ENCODE data around the gene LAMTOR1.

The LAMTOR1 gene

GRCh38 chr11:72084076-72084475, 19.0 kb downstream of the LAMTOR1 start:
- in situ Hi-C loops (cut with HindIII; ENCODE audit: low sequenced_read_pairs) = no loop called here
- H3K4me3 ChIP-seq (ENCODE audit: low read depth, low read length) = no peak overlapping the region
- no peak for DNase-seq (ENCODE audit: low read depth)
- no peak for TF ChIP-seq CTCF (IDR thresholded peaks at IDR 0.05; ENCODE audit: low read depth, low read length, missing control alignments)

- TF ChIP-seq CTCF (IDR thresholded peaks at IDR 0.05; ENCODE audit: low read depth, low read length, missing control alignments) = no peak
- in situ Hi-C loops (cut with HindIII; ENCODE audit: low sequenced_read_pairs) = no loop called here
- no peak overlapping the region for H3K4me3 ChIP-seq (ENCODE audit: low read depth, low read length)
- DNase-seq (ENCODE audit: low read depth) = no peak
These were observed 19.7 kb downstream of the LAMTOR1 start for GRCh38 chr11:72083414-72083813.

DNA sequence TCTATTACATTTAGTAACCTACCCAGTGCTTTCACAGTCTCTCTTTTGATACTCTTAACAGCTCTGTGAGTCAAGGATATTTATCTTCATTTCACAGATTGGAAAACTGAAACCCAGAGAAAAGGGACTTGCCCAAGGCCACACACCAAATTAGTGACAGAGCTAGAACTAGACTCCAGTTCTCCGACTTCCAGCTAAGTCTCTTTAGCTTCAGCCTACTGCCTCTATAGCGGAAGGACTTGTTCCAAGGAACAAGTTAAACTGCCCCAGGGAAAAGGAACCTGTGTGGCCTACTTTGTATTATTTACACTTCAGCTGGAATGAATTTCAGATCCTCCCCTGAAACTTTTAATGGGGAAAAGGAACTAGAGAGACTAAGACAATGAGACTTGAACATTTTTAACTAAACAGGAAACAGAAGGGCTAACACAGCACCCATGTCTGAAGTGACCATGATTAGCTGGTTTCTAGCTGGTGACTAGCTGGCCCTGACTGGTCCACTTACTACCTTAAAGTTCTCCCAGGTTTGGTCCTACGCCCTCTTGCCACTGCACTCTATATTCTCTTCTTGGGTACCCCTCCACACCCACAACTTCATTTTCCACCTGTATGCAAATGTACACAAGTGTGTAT, 21.2 kb downstream of the LAMTOR1 start:
- H3K4me3 ChIP-seq (ENCODE audit: low read depth, low read length) = no peak overlapping the region
- in situ Hi-C loops (cut with HindIII; ENCODE audit: low sequenced_read_pairs) = no loop called here
- no peak for TF ChIP-seq CTCF (IDR thresholded peaks at IDR 0.05; ENCODE audit: low read depth, low read length, missing control alignments)
- DNase-seq (ENCODE audit: low read depth) = no peak

GRCh38 chr11:72081184-72081644, 21.9 kb downstream of the LAMTOR1 start:
- peak overlapping the region; percentile 74 for H3K4me3 ChIP-seq (ENCODE audit: low read depth, low read length)
- DNase-seq (ENCODE audit: low read depth) = no peak
- in situ Hi-C loops (cut with HindIII; ENCODE audit: low sequenced_read_pairs) = no loop called here
- no peak for TF ChIP-seq CTCF (IDR thresholded peaks at IDR 0.05; ENCODE audit: low read depth, low read length, missing control alignments)

GRCh38 chr11:72080326-72081183, 22.5 kb downstream of the LAMTOR1 start, which contains the start of the genes LRRC51 and NUMA1:
Gene LRRC51, plus strand, starts transcription at chr11:72080850. Its CDS starts 8,234 bp downstream, at chr11:72089084.
Gene NUMA1, minus strand, starts transcription at chr11:72080542. Its CDS starts 44,599 bp downstream, at chr11:72035943.
- in situ Hi-C loops (cut with HindIII; ENCODE audit: low sequenced_read_pairs) = no loop called here
- DNase-seq (ENCODE audit: low read depth) = peak; percentile 100
- TF ChIP-seq CTCF (IDR thresholded peaks at IDR 0.05; ENCODE audit: low read depth, low read length, missing control alignments) = no peak
- H3K4me3 ChIP-seq (ENCODE audit: low read depth, low read length) = peak within 1 kb of the TSS; percentile 74

DNA sequence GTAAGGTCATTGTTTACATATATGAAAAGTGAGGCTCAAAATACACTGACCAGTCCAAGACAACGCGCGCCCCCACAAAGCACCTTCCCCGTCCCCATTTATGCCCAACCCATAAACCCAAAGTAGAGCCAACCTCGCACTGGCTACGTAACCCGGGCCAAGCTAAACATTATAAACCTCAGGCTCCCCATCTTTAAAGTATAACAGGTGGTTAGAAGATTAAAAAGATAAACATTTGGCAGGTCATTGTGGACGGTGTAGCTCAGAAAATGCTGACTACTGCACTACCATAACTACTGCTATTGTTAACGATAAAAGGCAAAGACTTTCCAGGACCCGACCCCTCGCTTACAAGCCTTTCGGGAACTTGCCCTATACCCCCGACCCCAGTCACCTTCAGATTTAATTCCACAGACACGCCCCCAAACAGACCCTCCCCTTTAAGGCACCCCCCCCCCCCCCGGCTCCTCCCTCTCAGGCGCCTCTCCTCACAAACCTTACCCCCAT, 23.2 kb downstream of the LAMTOR1 start:
- in situ Hi-C loops (cut with HindIII; ENCODE audit: low sequenced_read_pairs) = no loop called here
- no peak for DNase-seq (ENCODE audit: low read depth)
- TF ChIP-seq CTCF (IDR thresholded peaks at IDR 0.05; ENCODE audit: low read depth, low read length, missing control alignments) = no peak
- H3K4me3 ChIP-seq (ENCODE audit: low read depth, low read length) = peak overlapping the region; percentile 74
